WERI-Rb-1 (cell line): ENCODE results near the gene KRTAP9-3.
"Not testable (repeated sequence)": the region's sequence is repeated elsewhere in the genome, so short reads cannot be mapped to it uniquely, and the experiment has no call there.

Experiments
- DNase-seq: peaks from one replicate; pipeline ENCODE4 v3.0.0-alpha.2; 2020
- H3K27ac ChIP-seq: fragments of 250-450 bp; sonication (Bioruptor Pico); 2 replicates; pipeline ENCODE4 v1.5.1; 2020; ENCODE audit warnings: mild to moderate bottlenecking, moderate library complexity
- H3K27me3 ChIP-seq: fragments of 250-450 bp; sonication (Bioruptor Pico); 2 replicates; pipeline ENCODE4 v1.5.1; 2021; ENCODE audit warnings: mild to moderate bottlenecking, low read depth, moderate library complexity; ENCODE audit not compliant: insufficient read depth, severe bottlenecking
- H3K36me3 ChIP-seq: fragments of 250-450 bp; sonication (Bioruptor Pico); 2 replicates; pipeline ENCODE4 v1.5.1; 2020; ENCODE audit warnings: mild to moderate bottlenecking, moderate library complexity
- H3K4me3 ChIP-seq: 2 replicates; pipeline ENCODE4 v1.5.1; 2011; ENCODE audit warnings: low read depth, mild to moderate bottlenecking, control low read depth, low read length
- H3K9me3 ChIP-seq: fragments of 250-450 bp; sonication (Bioruptor Pico); 2 replicates; pipeline ENCODE4 v1.5.1; 2021; ENCODE audit warnings: mild to moderate bottlenecking, moderate library complexity; ENCODE audit not compliant: severe bottlenecking
- TF ChIP-seq, protein P1 (sequence below): IDR thresholded peaks from 2 replicates; pipeline ENCODE4 v1.5.1; 2011; ENCODE audit warnings: low read depth, mild to moderate bottlenecking, control low read depth, inconsistent platforms, low read length

KRTAP9-3 gene

DNA sequence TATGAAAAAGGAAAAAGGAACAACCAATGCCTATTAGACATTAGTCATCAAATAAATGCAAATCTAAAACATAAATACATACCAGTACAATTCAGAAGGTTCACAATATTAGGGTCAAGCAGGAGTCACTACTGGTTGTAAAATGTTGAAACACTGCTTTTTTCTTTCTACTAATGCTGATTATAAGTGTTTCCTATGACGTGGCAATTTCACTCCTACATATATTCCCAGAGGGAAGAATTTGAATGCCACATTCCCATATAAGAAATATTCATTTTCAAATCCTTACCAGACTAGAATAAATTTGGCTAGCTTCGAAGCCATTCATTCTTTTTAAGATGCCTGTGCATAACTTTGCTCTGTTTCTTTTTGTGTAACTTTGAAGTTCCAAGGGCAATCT, 8.4 kb upstream of the KRTAP9-3 start:
- H3K36me3 ChIP-seq: no peaks in the 10 kb centered on the region
- H3K27ac ChIP-seq: no peak overlapping the region
- peaks cover 5% of the 10 kb centered on the region for H3K9me3 ChIP-seq
- TF ChIP-seq, protein P1, sequence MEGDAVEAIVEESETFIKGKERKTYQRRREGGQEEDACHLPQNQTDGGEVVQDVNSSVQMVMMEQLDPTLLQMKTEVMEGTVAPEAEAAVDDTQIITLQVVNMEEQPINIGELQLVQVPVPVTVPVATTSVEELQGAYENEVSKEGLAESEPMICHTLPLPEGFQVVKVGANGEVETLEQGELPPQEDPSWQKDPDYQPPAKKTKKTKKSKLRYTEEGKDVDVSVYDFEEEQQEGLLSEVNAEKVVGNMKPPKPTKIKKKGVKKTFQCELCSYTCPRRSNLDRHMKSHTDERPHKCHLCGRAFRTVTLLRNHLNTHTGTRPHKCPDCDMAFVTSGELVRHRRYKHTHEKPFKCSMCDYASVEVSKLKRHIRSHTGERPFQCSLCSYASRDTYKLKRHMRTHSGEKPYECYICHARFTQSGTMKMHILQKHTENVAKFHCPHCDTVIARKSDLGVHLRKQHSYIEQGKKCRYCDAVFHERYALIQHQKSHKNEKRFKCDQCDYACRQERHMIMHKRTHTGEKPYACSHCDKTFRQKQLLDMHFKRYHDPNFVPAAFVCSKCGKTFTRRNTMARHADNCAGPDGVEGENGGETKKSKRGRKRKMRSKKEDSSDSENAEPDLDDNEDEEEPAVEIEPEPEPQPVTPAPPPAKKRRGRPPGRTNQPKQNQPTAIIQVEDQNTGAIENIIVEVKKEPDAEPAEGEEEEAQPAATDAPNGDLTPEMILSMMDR: no peak
- H3K27me3 ChIP-seq: peaks cover 73% of the 10 kb centered on the region
- DNase-seq: no peak
- no peak overlapping the region for H3K4me3 ChIP-seq

- DNase-seq: no peak
- Histone ChIP-seq H3K4me3 (no peak overlapping the region), H3K36me3 (no peaks in the 10 kb centered on the region), H3K9me3 (no peaks in the 10 kb centered on the region), H3K27me3 (peaks cover 73% of the 10 kb centered on the region), H3K27ac (no peak overlapping the region)
- TF ChIP-seq, protein P1: no peak
These were observed 6.2 kb upstream of the KRTAP9-3 start for GRCh38 chr17:41226051-41226450.

GRCh38 chr17:41226598-41227095, 5.6 kb upstream of the KRTAP9-3 start, which contains the start of gene KRTAP9-2:
Gene KRTAP9-2, plus strand, starts transcription at chr17:41226648. Its CDS starts 7 bp downstream, at chr17:41226655.
- H3K27ac ChIP-seq, H3K36me3 ChIP-seq, DNase-seq, H3K9me3 ChIP-seq, H3K4me3 ChIP-seq: not testable (repeated sequence)
- H3K27me3 ChIP-seq: peaks cover 73% of the 10 kb centered on the region

DNA sequence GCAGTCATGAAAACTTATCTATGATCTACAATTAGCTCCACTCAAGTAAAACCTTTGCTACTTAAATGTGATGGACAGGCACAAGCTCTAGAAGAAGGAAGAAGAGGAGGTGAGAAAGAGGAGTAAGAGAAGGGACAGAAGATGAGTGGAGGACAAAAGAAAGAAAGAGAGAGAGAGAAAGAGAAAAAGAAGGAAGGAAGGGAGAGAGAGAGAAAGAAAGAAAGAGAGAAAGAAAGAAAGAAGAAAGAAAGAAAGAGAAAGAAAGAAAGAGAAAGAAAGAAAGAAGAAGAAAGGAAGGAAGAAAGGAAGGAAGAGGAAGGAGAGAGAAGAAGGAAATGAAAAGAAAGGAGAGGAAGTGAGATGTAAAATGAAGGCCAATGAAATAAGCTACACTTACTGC, 2.2 kb upstream of the KRTAP9-3 start:
- no peak for DNase-seq
- TF ChIP-seq, protein P1: no peak

GRCh38 chr17:41231731-41232130, 518 bp upstream of the KRTAP9-3 start:
- H3K36me3 ChIP-seq: no peaks in the 10 kb centered on the region
- DNase-seq: no peak
- H3K9me3 ChIP-seq: no peaks in the 10 kb centered on the region
- peaks cover 75% of the 10 kb centered on the region for H3K27me3 ChIP-seq
- H3K27ac ChIP-seq: no peak overlapping the region
- H3K4me3 ChIP-seq: no peak overlapping the region
- TF ChIP-seq, protein P1: no peak

More for the DNA sequence above, 2.2 kb upstream of the KRTAP9-3 start:
- Histone ChIP-seq H3K36me3 (no peaks in the 10 kb centered on the region), H3K4me3 (no peak overlapping the region), H3K27ac (no peak overlapping the region), H3K9me3 (no peaks in the 10 kb centered on the region), H3K27me3 (peaks cover 80% of the 10 kb centered on the region)

GRCh38 chr17:41237116-41237515, 4.9 kb downstream of the KRTAP9-3 start:
- not testable (repeated sequence) for H3K36me3 ChIP-seq, H3K9me3 ChIP-seq, H3K27ac ChIP-seq, DNase-seq, H3K4me3 ChIP-seq
- H3K27me3 ChIP-seq: peaks cover 54% of the 10 kb centered on the region

- H3K27me3 ChIP-seq: peaks cover 56% of the 10 kb centered on the region
- not testable (repeated sequence) for DNase-seq, H3K9me3 ChIP-seq, H3K27ac ChIP-seq, H3K4me3 ChIP-seq, H3K36me3 ChIP-seq
These were observed 5.7 kb downstream of the KRTAP9-3 start, which contains the start of gene KRTAP9-8 for GRCh38 chr17:41237949-41238437. Gene KRTAP9-8, plus strand, starts transcription at chr17:41237999. Its CDS starts 53 bp downstream, at chr17:41238052.

DNA sequence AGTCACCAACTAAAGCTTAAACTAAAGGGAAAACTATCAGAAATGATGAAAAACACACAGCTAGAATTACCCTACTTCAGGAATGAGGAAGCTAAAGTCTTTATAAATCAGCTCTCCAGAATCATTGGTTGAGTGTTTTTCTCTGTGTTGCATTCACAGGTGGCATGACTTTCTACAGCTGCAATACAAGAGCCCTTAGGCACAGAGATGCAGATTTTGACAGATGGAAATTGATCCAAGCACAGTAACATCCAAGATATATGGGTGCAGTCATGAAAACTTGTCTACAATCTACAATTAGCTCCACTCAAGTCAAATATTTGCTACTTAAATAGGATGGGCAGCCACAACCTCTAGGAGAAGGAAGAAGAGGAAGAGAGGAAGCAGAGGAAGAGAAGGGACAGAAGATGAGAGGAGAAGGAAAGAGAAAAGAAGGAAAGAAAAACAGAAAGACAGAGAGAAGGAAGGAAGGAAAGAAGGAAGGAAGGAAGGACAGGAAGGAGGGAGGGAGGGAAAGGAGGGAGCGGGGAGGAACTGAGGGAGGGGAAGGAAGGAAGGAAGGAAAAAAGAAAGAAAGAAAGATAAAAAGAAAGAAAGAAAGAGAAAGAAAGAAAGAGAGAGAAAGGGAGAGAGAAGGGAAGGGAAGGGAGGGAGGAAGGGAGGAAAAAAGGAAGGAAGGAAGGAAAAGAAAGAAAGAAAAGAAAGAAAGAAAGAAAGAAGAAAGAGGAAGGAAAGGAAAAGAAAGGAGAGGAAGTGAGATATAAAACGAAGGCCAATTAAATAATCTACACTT, 14.9 kb downstream of the KRTAP9-3 start:
- H3K4me3 ChIP-seq, H3K9me3 ChIP-seq, H3K27ac ChIP-seq, DNase-seq, H3K36me3 ChIP-seq: not testable (repeated sequence)
- H3K27me3 ChIP-seq: peaks cover 37% of the 10 kb centered on the region

DNA sequence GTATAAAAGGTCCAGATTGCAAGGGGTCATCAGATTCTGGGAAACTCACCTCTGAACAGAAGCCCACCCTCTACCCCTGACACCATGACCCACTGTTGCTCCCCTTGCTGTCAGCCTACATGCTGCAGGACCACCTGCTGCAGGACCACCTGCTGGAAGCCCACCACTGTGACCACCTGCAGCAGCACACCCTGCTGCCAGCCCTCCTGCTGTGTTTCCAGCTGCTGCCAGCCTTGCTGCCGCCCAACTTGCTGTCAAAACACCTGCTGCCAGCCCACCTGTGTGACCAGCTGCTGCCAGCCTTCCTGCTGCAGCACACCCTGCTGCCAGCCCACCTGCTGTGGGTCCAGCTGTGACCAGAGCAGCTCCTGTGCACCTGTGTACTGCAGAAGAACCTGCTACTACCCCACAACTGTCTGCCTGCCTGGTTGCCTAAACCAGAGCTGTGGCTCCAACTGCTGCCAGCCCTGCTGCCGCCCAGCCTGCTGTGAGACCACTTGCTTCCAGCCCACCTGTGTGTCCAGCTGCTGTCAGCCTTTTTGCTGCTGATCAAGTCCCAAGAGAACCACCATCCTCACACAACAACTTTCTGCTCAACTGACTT, 17.5 kb downstream of the KRTAP9-3 start, which contains the start of gene KRTAP9-4:
TSS of gene KRTAP9-4 (plus strand) at position 51 of the 604 bp plus-strand sequence. CDS start at position 85, 34 bp downstream.
- peaks cover 51% of the 10 kb centered on the region for H3K27me3 ChIP-seq
- H3K9me3 ChIP-seq, DNase-seq, H3K27ac ChIP-seq, H3K4me3 ChIP-seq, H3K36me3 ChIP-seq: not testable (repeated sequence)
